Measurements from ENCODE around the gene AUH. TPM values are rescaled to one million over a fixed set of nuclear protein-coding genes. Genes with fewer than 3 reads are reported as not detected.

Gene AUH
- total RNA-seq, 1 donor from 2014 or later = 62.6 TPM

DNA sequence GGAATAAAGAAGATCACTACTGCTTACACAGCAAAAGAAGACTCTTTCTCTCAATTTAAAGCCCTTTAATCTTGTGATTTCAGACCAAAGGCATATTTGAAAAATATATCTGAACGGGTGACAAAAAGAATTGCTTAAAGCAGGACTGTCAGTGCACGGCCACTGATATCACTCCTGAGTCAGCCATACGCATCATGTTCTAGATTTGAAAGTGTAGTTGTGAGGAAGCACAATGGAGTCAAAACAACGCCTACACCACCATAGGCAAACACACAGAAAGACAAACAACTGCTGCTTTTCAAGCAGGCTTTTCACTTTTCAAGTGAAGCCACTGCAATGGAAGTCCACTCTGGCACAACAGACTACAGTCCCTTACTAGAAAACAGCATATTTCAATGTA, 141.7 kb downstream of the AUH start:
- Mint-ChIP-seq H3K4me1 (ENCODE audit: low read depth) (peaks cover 23% of the 10 kb centered on the region), H3K9me3 (peaks cover 14% of the 10 kb centered on the region), H3K4me3 (ENCODE audit: low read depth) (no peak overlapping the region), H3K27ac (no peak overlapping the region), H3K36me3 (ENCODE audit: low read depth) (peaks cover 89% of the 10 kb centered on the region), H3K27me3 (ENCODE audit: low read depth) (no peaks in the 10 kb centered on the region)
- intact Hi-C loops (cut with micrococcal nuclease) = no loop called here
- DNase-seq (ENCODE audit: low spot score) = no peak

DNA sequence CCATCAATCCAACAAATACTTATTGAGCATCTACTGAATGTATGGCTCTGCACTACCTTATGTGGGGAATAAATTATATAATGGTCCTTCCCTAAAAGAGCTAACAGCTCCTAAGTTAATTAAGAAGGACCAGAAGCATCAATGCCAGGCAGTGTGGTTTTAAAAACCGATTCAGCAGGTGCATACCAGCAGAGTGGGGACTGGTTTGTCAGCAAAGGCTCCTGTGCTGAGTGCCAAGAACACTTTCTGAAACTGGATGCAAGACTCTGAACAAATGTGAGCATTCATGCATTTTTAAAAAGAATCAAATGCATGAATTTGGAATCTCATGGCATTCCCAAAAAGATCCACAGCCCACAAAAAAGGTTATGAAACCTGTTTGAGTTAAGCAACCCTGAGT, 142.2 kb downstream of the AUH start:
- no peak overlapping the region for H3K4me3 Mint-ChIP-seq (ENCODE audit: low read depth)
- no peaks in the 10 kb centered on the region for H3K27me3 Mint-ChIP-seq (ENCODE audit: low read depth)
- DNase-seq (ENCODE audit: low spot score) = no peak
- H3K9me3 Mint-ChIP-seq = peaks cover 9% of the 10 kb centered on the region
- H3K27ac Mint-ChIP-seq = no peak overlapping the region
- intact Hi-C loops (cut with micrococcal nuclease) = no loop called here
- H3K4me1 Mint-ChIP-seq (ENCODE audit: low read depth) = peaks cover 20% of the 10 kb centered on the region
- peaks cover 84% of the 10 kb centered on the region for H3K36me3 Mint-ChIP-seq (ENCODE audit: low read depth)

- H3K36me3 Mint-ChIP-seq (ENCODE audit: low read depth) = peaks cover 78% of the 10 kb centered on the region
- H3K4me1 Mint-ChIP-seq (ENCODE audit: low read depth) = peaks cover 17% of the 10 kb centered on the region
- no peaks in the 10 kb centered on the region for H3K9me3 Mint-ChIP-seq
- no peaks in the 10 kb centered on the region for H3K27me3 Mint-ChIP-seq (ENCODE audit: low read depth)
- no peak overlapping the region for H3K4me3 Mint-ChIP-seq (ENCODE audit: low read depth)
- no peak overlapping the region for H3K27ac Mint-ChIP-seq
- no peak for DNase-seq (ENCODE audit: low spot score)
- intact Hi-C loops (cut with micrococcal nuclease) = no loop called here
These were observed 144.3 kb downstream of the AUH start for GRCh38 chr9:91217388-91217787.

- H3K4me3 Mint-ChIP-seq (ENCODE audit: low read depth) = no peak overlapping the region
- no peak overlapping the region for H3K27ac Mint-ChIP-seq
- DNase-seq (ENCODE audit: low spot score) = no peak
- no peaks in the 10 kb centered on the region for H3K27me3 Mint-ChIP-seq (ENCODE audit: low read depth)
- intact Hi-C loops (cut with micrococcal nuclease) = no loop called here
- peaks cover 72% of the 10 kb centered on the region for H3K36me3 Mint-ChIP-seq (ENCODE audit: low read depth)
- no peaks in the 10 kb centered on the region for H3K9me3 Mint-ChIP-seq
- H3K4me1 Mint-ChIP-seq (ENCODE audit: low read depth) = peaks cover 30% of the 10 kb centered on the region
These were observed 146.9 kb downstream of the AUH start for GRCh38 chr9:91214867-91215266.

DNA sequence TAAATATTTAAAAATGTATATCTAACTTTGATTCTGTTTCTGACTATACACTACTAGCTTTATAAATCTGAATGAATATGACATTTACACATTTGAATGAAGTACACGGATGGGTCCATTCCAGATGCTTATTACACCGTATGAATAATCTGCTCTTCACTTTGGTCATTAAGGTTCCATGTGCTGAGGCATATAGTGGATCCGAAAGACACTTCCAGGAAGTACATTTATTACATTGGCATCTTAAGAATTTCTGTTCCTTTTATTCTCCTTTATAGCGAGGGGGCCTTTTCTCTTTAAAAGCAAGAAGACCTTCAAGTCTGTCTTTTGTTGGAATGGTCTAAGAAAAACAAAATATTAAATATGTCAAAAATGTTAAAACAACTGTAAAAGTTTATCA, 147.6 kb downstream of the AUH start:
- peaks cover 32% of the 10 kb centered on the region for H3K4me1 Mint-ChIP-seq (ENCODE audit: low read depth)
- DNase-seq (ENCODE audit: low spot score) = no peak
- peaks cover 3% of the 10 kb centered on the region for H3K9me3 Mint-ChIP-seq
- no peak overlapping the region for H3K27ac Mint-ChIP-seq
- H3K4me3 Mint-ChIP-seq (ENCODE audit: low read depth) = no peak overlapping the region
- no peaks in the 10 kb centered on the region for H3K27me3 Mint-ChIP-seq (ENCODE audit: low read depth)
- intact Hi-C loops (cut with micrococcal nuclease) = no loop called here
- peaks cover 69% of the 10 kb centered on the region for H3K36me3 Mint-ChIP-seq (ENCODE audit: low read depth)

- peaks cover 61% of the 10 kb centered on the region for H3K36me3 Mint-ChIP-seq (ENCODE audit: low read depth)
- peaks cover 3% of the 10 kb centered on the region for H3K9me3 Mint-ChIP-seq
- no peaks in the 10 kb centered on the region for H3K27me3 Mint-ChIP-seq (ENCODE audit: low read depth)
- no peak overlapping the region for H3K4me3 Mint-ChIP-seq (ENCODE audit: low read depth)
- peaks cover 41% of the 10 kb centered on the region for H3K4me1 Mint-ChIP-seq (ENCODE audit: low read depth)
- intact Hi-C loops (cut with micrococcal nuclease) = no loop called here
- DNase-seq (ENCODE audit: low spot score) = no peak
- H3K27ac Mint-ChIP-seq = peak overlapping the region; percentile 87
These were observed 149.0 kb downstream of the AUH start for GRCh38 chr9:91212596-91213243.

GRCh38 chr9:91211919-91212318, 149.8 kb downstream of the AUH start:
- Mint-ChIP-seq H3K9me3 (peaks cover 3% of the 10 kb centered on the region), H3K27me3 (ENCODE audit: low read depth) (no peaks in the 10 kb centered on the region), H3K4me3 (ENCODE audit: low read depth) (peak overlapping the region; percentile 34), H3K4me1 (ENCODE audit: low read depth) (peaks cover 49% of the 10 kb centered on the region), H3K27ac (peak overlapping the region; percentile 87), H3K36me3 (ENCODE audit: low read depth) (peaks cover 55% of the 10 kb centered on the region)
- intact Hi-C loops (cut with micrococcal nuclease) = no loop called here
- no peak for DNase-seq (ENCODE audit: low spot score)

DNA sequence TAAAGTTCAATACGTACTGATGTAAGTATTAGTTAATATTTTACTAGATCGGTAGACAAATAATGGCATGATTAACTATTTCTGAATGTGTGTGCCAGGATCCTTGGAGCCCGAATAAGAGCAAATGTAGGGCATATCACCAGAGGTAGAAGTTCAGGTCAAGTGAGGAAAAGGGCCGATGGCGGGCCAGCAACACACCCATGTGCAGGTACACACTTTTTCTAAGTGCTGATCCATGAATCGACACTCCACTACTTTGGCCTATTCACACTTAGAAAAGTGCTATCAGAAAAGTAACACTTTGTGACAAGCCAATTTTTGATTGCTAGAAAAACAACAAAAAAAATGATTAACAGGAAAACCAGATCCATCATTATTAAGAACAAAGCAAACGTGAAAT, 150.3 kb downstream of the AUH start:
- Mint-ChIP-seq H3K9me3 (peaks cover 3% of the 10 kb centered on the region), H3K4me1 (ENCODE audit: low read depth) (peaks cover 54% of the 10 kb centered on the region), H3K27me3 (ENCODE audit: low read depth) (no peaks in the 10 kb centered on the region), H3K36me3 (ENCODE audit: low read depth) (peaks cover 52% of the 10 kb centered on the region), H3K27ac (peak overlapping the region; percentile 87), H3K4me3 (ENCODE audit: low read depth) (no peak overlapping the region)
- intact Hi-C loops (cut with micrococcal nuclease) = no loop called here
- no peak for DNase-seq (ENCODE audit: low spot score)

- peaks cover 59% of the 10 kb centered on the region for H3K4me1 Mint-ChIP-seq (ENCODE audit: low read depth)
- H3K27ac Mint-ChIP-seq = peak overlapping the region; percentile 45
- no peak overlapping the region for H3K4me3 Mint-ChIP-seq (ENCODE audit: low read depth)
- H3K27me3 Mint-ChIP-seq (ENCODE audit: low read depth) = no peaks in the 10 kb centered on the region
- peaks cover 3% of the 10 kb centered on the region for H3K9me3 Mint-ChIP-seq
- intact Hi-C loops (cut with micrococcal nuclease) = no loop called here
- DNase-seq (ENCODE audit: low spot score) = no peak
- H3K36me3 Mint-ChIP-seq (ENCODE audit: low read depth) = peaks cover 52% of the 10 kb centered on the region
These were observed 151.4 kb downstream of the AUH start for GRCh38 chr9:91210318-91210717.

DNA sequence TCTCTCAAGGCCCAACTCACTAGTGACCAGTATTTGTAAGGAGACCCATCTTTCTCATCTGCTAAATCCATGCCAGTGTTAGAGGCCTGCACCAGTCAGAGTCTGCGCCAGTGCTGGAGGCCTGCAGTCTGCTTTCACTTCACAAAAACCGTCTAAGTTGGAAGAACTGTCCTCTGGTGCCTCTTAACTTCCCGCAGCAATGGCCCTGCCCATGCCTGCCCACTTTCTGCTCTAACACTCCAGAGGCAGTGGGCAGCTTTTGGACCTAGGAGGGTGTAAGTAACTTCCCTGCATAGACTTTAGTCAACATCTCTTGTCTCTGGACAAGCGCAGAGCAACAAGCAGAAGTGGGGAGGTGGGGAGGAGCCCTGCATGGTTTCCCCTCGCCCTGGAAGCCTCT, 152.9 kb downstream of the AUH start:
- H3K36me3 Mint-ChIP-seq (ENCODE audit: low read depth) = peaks cover 61% of the 10 kb centered on the region
- H3K4me3 Mint-ChIP-seq (ENCODE audit: low read depth) = peak overlapping the region; percentile 18
- H3K9me3 Mint-ChIP-seq = peaks cover 12% of the 10 kb centered on the region
- peaks cover 65% of the 10 kb centered on the region for H3K4me1 Mint-ChIP-seq (ENCODE audit: low read depth)
- H3K27me3 Mint-ChIP-seq (ENCODE audit: low read depth) = no peaks in the 10 kb centered on the region
- intact Hi-C loops (cut with micrococcal nuclease) = loop anchor here (1.0 to 5.0 kb wide), 7 partner anchors 16 to 208 kb away; no protein-coding TSS in a partner anchor
- peak overlapping the region; percentile 93 for H3K27ac Mint-ChIP-seq
- no peak for DNase-seq (ENCODE audit: low spot score)

DNA sequence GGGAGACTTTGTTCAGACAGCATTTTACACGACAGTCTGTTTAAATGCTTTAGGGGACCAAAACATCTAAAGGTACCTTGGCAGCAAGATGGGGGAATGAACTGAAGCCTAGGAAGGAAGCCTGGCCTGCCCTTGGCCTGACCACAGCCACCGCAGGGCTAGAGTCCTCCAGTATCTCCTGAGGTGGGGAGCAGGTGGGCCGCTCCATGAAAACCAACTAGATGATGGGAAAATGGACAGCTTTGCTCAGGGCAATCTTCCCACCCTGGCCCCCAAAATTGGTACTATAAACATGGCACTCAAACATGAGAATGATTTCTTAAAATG, 153.3 kb downstream of the AUH start:
- peak overlapping the region; percentile 93 for H3K27ac Mint-ChIP-seq
- peaks cover 14% of the 10 kb centered on the region for H3K9me3 Mint-ChIP-seq
- peak overlapping the region; percentile 49 for H3K4me3 Mint-ChIP-seq (ENCODE audit: low read depth)
- H3K4me1 Mint-ChIP-seq (ENCODE audit: low read depth) = peaks cover 66% of the 10 kb centered on the region
- peaks cover 60% of the 10 kb centered on the region for H3K36me3 Mint-ChIP-seq (ENCODE audit: low read depth)
- no peaks in the 10 kb centered on the region for H3K27me3 Mint-ChIP-seq (ENCODE audit: low read depth)
- intact Hi-C loops (cut with micrococcal nuclease) = loop anchor here (1.0 to 5.0 kb wide), 7 partner anchors 15 to 209 kb away; no protein-coding TSS in a partner anchor
- no peak for DNase-seq (ENCODE audit: low spot score)

- H3K27me3 Mint-ChIP-seq (ENCODE audit: low read depth) = no peaks in the 10 kb centered on the region
- H3K36me3 Mint-ChIP-seq (ENCODE audit: low read depth) = peaks cover 59% of the 10 kb centered on the region
- H3K9me3 Mint-ChIP-seq = peaks cover 19% of the 10 kb centered on the region
- intact Hi-C loops (cut with micrococcal nuclease) = loop anchor here (1.0 to 5.0 kb wide), 8 partner anchors 15 to 209 kb away; no protein-coding TSS in a partner anchor
- peaks cover 67% of the 10 kb centered on the region for H3K4me1 Mint-ChIP-seq (ENCODE audit: low read depth)
- DNase-seq (ENCODE audit: low spot score) = no peak
- peak overlapping the region; percentile 49 for H3K4me3 Mint-ChIP-seq (ENCODE audit: low read depth)
- peak overlapping the region; percentile 93 for H3K27ac Mint-ChIP-seq
These were observed 153.8 kb downstream of the AUH start for GRCh38 chr9:91207729-91208418.

- Mint-ChIP-seq H3K36me3 (ENCODE audit: low read depth) (peaks cover 59% of the 10 kb centered on the region), H3K4me3 (ENCODE audit: low read depth) (peak overlapping the region; percentile 49), H3K4me1 (ENCODE audit: low read depth) (peaks cover 64% of the 10 kb centered on the region), H3K9me3 (peaks cover 24% of the 10 kb centered on the region), H3K27ac (peak overlapping the region; percentile 93), H3K27me3 (ENCODE audit: low read depth) (no peaks in the 10 kb centered on the region)
- intact Hi-C loops (cut with micrococcal nuclease) = loop anchor here (1.0 to 5.0 kb wide), 2 partner anchors 43 to 210 kb away; no protein-coding TSS in a partner anchor
- DNase-seq (ENCODE audit: low spot score) = no peak
These were observed 154.4 kb downstream of the AUH start for GRCh38 chr9:91207397-91207728.
